ENCODE results near the gene NEU2.
"Not testable (repeated sequence)": the region's sequence is repeated elsewhere in the genome, so short reads cannot be mapped to it uniquely, and the experiment has no call there.

Gene NEU2

DNA sequence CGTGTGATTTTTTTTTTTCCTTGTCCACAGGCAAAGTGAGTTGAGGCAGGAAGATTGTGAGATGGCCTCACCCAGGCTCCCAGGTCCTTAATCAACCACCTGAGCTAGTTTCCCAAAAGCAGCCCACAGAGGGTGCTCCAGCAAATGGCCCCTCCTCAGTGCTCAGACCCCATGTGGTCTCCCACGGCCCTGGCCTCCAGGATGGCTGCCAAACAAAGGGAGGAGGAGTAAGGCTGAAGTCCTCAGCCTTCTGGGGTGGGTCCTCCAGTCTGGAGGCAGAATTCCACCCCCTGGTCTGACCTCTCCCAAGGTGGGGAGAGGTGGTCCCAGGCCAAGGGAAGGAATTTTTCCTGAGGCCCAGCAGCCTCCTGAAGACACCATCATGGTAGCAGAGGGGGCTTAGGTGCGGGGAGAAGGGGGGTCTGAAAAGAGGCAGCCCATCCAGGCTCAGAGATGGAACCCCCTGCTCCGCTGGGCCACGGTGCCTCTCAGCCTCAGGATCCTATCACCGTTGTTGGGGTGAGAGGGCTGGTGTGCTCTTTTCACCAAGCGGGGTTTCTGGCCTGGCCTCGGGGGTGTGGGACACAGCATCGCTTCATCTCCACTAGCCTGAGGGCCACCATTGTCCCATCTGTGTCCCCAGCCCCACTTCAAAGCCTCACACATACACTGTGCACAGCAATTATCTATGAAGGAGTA is 21.8 kb upstream of the NEU2 start:
- DNase-seq (ENCODE audit: low spot score), result no peak

DNA sequence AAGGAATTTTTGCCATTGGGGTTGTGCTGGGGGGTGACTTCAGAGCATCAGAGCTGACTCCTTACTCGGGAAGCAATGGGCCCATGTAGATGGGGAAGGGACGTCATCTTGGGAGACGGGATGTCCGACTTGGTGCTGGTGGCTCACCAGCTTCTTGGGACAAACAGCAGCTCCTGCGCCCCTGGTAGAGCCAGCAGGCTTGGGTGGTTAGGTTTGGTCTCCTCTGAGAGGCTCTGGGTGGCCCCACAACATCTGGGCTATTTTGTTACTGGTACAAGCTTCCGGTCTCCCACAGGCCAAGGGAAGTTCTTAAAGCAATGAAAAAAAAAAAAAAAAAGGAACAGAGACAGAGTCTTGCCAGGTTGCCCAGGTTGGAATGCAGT is 21.2 kb upstream of the NEU2 start:
- no peak for DNase-seq (ENCODE audit: low spot score)

DNA sequence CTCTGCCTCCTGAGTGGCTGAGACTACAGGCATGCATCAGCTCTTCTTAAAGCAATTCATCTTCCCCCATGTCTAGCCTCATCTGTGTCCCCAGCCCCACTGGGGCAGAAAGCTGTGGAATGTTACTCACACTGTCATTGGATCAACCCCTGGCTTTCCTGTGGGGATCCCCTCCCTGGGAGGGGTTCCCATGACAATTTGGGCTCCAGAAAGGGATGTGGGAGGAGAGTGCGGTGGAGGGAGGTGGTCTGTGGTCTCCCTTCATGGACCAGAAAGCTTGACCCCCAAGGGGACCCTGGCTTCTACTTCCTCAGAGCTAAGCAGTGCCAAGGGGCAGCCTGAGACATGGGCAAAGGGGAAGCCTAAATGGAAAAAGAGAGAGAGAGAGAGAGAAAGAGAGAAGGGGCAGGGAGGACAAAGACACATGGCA is 20.8 kb upstream of the NEU2 start:
- DNase-seq (ENCODE audit: low spot score), result no peak

DNA sequence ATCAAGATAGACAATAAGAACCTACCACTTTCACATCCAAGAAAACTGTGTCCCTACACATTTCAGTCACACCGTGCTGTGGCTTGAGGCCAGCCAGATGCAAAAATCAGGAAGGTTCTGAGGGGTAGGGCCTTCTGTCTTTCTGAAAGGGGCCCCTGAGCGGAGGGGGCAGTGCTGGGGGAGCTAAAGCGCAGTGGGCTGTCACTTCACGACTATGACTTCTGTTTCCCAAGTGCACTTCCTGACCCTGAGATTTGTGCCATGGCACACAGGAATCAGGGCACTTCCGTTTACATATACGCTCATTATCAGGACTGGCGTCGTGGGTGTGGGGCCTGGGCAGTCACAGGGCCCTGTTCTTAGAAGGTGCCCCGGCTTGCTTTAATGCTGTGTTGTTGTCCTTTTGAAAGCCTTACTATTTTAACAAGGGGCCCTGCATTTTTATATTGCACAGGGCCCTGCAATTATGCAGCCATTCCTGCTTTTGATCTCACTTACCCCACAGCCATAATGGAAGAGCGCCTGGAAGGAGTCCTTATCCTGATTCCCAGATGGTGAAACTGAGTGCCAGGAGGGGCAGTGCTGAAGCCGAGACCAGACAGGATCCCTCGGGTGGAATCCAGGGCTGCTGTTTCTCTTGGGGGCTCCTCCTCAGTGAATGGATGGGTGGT is 20.0 kb upstream of the NEU2 start:
- no peak for DNase-seq (ENCODE audit: low spot score)

DNA sequence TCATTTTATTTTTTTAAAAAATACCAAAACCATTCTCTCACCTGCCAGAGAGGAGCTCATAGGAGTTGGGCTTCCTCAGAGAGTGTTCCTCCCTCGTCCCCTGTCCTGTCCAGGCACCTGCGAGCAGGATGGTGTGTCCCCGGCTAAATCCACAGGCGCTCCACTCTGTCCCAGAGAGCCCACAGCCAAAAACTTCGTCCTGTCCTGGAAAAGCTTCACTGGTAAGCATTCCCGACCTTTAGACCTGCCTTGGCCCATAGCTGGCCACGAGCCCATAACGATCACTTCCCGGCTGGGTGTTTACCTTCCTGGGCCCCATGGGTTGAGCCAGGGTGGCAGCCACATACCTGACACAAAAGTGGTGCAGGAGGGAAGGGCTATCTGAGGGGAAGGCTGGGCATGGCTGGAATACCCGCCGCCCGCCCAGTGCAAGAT is 19.4 kb upstream of the NEU2 start, which contains the start of gene NGEF:
TSS of gene NGEF (minus strand) at position 230 of the 435 bp plus-strand sequence. CDS start 38,366 bp downstream, outside the sequence.
- no peak for DNase-seq (ENCODE audit: low spot score)

DNA sequence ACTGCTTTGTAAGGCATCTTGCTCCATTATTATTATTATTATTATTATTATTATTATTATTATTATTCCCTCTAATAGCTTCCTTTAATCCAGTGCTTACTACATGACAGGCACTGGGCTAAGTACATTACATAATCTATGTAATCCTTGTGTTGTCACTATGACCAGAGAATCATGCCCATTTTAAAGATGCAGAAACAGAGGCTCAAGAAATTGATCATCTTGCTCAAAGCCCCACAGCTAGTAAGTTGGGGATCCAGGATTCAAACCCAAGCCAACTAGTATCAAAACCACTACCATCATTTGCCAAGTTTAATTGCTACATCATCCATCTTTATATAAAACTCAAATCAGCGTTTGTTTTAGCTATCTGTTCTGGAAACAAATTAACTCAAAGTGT is 18.8 kb upstream of the NEU2 start:
- DNase-seq (ENCODE audit: low spot score), result no peak

DNA sequence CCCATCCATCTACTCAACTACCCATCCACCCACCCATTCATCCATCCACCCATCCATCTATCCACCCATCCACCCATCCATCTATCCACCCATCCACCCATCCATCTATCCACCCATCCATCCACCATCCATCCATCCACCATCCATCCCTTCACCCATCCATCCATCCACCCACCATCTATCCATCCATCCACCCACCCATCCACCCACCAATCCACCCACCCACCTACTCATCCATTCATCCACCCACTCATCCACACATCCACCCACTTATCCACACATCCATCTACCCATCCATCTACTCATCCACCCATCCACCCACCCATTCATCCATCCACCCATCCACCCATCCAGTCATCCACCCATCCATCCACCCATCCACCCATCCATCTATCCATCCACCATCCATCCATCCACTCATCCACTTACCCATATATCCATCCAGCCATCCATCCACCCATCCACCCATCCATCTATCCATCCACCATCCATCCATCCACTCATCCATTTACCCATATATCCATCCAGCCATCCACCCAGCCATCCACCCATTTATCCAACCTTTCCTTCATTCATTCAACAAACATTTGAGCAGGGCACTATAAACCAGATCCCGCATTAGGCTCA is 17.3 kb upstream of the NEU2 start:
- DNase-seq (ENCODE audit: low spot score), result no peak

DNA sequence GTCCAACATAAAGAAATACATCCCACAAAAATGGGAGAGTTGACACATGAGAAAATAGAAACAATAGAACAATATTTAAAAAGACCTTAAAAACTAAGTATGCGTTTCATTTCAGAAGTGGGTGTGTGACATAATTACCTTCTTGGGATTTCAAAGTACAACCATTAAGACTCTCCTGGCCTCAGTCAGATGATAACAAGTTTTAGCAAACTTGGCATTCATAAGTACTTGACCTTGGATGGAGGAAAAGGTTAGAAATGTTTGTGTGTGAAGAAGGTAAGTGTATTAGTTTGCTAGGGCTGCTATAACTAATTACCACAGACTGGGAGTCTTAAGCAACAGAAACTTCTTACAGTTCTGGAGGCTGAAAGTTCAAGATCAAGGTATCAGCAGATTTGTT is 14.5 kb upstream of the NEU2 start:
- DNase-seq (ENCODE audit: low spot score), result no peak

DNA sequence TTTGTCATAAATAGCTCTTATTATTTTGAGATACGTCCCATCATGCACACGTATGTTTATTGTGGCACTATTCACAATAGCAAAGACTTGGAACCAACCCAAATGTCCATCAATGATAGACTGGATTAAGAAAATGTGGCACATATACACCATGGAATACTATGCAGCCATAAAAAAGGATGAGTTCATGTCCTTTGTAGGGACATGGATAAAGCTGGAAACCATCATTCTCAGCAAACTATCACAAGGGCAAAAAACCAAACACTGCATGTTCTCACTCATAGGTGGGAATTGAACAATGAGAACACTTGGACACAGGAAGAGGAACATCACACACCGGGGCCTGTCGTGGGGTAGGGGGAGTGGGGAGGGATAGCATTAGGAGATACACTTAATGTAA is 12.9 kb upstream of the NEU2 start:
- not testable (repeated sequence) for DNase-seq (ENCODE audit: low spot score)

DNA sequence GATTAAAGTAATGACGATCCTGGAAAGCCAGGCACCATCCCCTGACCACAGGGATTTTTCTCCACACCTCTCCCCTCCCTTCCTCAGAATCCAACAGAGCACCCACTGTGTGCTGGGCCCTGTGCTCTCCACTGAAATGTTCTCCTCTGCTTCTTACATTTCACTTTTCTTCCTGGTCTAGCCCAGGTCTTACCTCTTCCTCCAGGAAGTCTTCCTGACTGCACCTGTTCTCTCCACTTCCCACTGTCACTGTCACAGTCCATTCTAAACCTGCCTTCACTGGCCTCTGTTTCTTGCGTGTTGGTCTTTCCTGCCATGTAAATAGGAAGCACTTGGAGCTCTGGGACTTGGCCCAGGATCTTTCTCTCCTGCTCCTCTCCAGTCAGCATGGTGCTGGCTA is 12.0 kb upstream of the NEU2 start:
- no peak for DNase-seq (ENCODE audit: low spot score)

DNA sequence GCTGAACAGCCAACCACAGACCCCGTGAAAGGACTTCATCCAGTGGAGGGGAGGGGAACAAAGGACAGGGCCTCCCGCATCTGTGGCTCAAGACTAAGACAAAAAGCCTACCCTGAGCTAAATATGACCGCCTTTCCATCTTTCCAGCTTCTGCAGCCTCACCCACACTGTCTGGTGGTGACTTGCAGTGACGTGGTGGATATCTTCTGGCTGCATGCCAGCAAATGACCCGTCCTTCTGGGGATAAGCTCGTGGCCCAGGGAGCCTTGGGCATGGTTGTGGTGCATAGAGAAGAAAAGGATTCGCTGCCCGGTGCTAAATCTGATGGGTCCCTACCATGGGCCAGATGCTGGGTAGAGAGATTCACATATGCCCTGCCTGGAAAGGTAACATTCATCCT is 10.7 kb upstream of the NEU2 start:
- DNase-seq (ENCODE audit: low spot score), result no peak

DNA sequence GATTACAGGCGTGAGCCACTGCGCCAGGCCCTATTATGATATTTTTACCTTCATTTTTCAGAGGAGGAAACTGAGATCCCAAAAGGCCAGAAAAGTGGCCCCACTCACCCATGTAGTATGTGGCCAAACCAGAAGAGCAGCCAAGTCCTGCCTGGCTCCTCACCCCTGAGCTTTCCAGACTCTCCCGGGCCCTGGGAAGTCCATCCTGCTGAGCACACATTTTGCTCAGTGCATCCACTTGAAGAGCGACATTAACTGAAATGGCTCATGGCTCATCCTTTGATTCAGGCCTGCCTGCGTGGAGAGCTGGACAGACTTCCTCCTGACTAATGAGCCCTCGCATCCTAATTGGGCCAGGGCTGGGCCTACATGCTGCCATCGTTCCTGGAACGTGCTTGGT is 9.9 kb upstream of the NEU2 start:
- DNase-seq (ENCODE audit: low spot score), result no peak

DNA sequence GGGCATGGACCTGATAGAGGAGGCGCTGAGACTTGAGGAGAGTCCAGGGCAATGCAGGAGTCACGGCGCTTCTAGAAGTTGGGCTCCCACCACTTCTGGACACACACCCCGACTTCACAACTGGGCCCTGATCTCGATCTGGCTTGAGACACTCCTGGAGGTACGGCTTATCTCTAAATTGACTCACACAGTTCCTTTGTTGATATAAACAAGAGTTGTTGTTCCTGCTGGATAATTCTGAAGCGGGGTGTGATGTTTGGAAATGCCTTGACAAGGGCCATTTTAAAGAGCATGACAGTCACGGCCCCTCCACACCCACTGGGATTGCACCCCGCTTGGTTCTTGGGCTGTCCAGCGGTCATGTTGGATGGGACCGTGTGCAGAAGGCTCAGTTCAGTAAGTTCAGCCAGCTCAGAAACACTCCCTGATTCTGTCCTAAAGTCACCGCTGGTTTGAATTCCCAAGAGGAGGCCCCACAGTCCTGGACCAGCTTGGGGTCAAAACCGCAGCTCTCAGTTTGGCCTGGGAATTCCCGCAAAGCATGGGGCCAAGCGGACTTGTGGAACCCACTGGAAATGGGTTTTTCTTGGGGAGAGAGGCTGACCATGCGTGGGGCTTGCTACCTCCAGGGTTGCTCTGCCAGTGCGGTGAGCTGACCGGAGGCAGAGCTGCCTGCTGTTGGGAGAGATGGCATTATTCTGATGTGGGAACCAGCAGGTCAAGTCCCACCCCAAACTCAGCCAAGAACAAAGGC is 9.3 kb upstream of the NEU2 start:
- DNase-seq (ENCODE audit: low spot score), result no peak

DNA sequence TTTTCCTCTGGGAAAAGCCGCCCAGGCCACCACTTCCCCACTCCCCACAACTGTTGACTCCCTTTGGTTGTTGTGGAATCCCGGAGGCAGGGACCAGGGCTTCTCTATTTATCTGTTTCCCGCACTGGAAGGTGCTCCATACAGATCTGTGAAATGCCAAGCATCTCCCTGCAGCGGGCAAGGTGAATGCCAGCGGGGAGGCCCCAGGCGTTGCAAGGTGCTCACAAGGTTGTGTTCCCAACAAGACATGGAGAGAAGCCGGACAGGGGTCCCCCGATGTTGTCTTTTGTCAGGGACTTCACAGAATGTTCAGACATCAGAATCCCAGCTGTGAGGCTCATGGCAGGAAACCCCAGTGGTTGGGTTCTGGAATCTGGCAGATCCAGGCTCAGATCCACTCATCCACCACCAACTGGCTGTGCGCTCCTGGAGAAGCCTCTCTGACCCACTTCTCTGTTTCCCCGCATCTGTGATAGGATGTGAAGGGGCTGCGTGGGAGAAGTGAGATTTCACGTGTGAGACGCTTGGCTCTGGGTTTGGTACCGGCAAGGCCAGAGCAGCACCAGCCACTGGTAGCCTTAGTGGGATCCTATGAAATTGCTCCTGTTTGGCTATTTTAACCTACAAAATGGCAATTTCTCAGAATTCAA is 8.6 kb upstream of the NEU2 start:
- no peak for DNase-seq (ENCODE audit: low spot score)

DNA sequence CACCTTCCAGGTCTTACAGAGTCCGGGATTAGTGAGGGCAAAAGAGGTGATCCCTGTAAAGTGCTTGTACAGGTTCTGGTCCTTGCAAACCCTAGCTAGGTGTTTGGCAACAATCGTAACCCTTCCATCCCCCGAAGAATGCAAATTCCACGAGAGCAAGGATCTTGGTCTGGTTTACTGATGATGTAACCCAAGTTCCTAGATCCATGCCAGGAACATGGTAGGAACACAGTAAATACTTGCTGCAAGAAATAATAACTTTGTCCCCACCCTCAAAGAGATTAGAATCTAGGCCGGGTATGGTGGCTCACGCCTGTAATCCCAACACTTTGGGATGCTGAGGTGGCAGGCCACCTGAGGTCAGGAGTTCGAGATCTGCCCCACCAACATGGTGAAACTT is 6.8 kb upstream of the NEU2 start:
- no peak for DNase-seq (ENCODE audit: low spot score)

DNA sequence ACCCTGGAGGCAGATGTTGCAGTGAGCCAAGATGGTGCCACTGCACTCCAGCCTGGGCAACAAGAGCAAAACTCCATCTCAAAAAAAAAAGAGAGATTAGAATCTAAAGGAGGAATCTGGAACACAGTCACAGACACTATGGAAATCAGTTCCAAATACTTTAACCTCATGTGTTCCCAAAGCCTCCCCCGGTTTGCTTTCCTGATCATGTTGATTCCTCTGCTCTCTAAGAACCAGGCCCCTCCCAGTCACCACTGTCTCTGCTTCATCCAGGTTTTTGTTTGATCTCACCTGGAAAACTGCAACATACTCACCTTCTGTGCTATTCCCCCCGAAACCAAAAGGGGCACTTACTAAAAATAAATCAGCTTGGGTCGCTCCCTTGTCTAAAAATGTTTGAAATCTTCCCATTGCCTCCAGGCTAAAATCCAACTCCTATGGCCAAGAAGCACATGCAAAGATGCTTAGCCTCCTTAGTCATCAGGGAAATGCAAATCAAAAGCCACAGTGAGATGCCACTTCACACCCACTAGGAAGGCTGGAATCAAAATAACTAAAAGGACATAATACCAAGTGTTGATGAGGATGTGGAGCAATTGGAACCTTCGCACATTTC is 6.2 kb upstream of the NEU2 start:
- no peak for DNase-seq (ENCODE audit: low spot score)

DNA sequence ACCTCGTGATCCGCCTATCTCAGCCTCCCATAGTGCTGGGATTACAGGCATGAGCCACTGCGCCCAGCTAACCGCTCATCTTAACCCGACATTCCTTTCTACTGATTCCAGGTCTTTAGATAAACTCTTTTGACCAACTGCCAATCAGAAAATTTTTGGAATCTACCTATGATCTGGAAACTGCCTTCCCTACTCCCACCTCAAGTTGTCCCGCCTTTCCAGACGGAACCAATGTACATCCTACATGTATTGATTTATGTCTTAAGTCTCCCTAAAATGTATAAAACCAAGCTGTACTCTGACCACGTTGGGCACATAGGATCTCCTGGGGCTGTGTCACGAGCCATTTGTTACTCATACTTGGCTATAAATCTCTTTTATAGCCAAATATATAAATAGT is 3.2 kb upstream of the NEU2 start:
- no peak for DNase-seq (ENCODE audit: low spot score)

DNA sequence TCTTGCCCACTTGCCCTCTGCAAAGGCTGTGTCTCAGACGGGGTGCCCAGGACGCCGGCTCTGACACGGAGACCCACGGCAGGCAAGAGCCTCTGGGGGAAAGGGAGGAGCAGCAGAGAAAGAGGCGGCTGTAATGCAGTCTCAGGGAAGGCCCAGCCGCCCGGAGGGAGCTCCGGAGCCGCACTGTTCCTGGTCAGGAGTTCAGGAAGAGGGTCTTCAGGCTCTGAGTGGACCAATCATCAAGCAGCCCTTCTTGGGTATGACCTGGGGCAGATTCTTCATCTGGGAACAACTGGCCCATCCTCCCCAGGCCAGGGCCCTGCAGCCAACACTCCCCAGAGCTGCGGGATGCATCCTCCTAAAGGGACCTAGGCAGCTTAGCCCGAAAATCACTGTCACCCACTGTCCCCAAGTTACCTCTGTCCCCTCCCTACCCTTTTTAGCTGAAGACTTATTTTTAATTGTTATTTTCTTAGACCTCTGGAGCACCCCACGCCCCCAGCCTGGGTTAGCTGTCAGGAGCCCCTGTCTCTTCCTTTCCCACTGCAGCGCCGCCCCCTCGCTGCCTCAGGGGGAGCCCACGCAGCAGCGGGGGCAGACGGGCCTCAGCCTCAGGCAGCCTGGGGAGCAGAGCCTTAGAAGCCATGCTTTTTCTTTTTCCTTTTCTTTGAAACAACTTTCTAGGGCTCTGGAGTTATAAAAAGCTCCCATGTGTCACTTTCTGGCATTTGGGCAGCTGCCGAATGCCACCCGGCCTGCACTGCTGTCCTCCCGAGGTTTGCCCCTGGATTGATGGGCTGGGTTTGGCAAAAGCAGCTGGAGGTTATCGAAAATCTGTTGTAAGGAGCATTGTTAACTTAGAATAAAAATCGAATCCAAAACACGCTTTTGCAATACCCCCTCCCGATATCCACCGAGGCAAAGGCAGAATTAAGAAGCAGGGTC is 644 bp upstream of the NEU2 start:
- DNase-seq (ENCODE audit: low spot score), result no peak

DNA sequence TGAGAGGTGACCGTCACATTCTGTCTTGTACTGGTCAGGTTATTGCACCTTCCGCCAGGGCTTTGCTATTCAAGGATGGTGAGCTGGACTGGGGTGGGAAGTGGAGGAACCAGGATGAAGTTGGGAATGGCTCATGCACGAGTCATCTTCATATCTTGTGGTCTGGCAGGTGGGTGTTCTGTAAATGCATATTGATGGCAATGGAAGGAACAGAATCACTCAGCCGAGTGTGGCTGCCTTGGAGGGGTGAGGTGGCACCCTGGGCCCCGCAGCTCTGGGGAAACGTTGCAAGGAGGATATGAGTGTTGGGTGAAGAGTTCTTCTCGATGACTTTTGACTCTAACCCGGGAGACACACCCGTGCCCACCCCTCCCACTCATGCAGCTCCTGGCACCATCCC is 1.2 kb downstream of the NEU2 start:
- no peak for DNase-seq (ENCODE audit: low spot score)

DNA sequence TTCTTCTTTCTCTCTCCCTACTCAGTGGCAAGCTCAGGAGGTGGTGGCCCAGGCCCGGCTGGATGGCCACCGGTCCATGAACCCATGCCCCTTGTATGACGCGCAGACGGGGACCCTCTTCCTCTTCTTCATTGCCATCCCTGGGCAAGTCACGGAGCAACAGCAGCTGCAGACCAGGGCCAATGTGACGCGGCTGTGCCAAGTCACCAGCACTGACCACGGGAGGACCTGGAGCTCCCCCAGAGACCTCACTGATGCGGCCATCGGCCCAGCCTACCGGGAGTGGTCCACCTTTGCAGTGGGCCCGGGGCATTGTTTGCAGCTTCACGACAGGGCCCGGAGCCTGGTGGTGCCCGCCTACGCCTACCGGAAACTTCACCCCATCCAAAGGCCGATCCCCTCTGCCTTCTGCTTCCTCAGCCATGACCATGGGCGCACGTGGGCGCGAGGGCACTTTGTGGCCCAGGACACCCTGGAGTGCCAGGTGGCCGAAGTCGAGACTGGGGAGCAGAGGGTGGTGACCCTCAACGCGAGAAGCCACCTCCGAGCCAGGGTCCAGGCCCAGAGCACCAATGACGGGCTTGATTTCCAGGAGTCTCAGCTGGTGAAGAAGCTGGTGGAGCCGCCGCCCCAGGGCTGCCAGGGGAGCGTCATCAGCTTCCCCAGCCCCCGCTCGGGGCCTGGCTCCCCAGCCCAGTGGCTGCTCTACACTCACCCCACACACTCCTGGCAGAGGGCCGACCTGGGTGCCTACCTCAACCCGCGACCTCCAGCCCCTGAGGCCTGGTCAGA is 1.8 kb downstream of the NEU2 start:
- DNase-seq (ENCODE audit: low spot score), result no peak
